Thyroid gland (tissue), 4 donors: ENCODE measurements around the gene ROBO2. TPM values are rescaled to one million over a fixed set of nuclear protein-coding genes. Genes with fewer than 3 reads are reported as not detected.

Source experiments
- DNase-seq, 2 donors: peaks; one replicate each; pipeline ENCODE4 v3.0.0-alpha.2; 2019
- H3K27ac ChIP-seq, 3 donors: fragments of 200-600 bp; sonication (generic); 1 replicate in 2 of 3; 2 replicates in 1 of 3; pipeline ENCODE4 v1.5.1; 2016 to 2019; ENCODE audit warnings: mild to moderate bottlenecking in 1 of 3, moderate library complexity in 1 of 3
- H3K27me3 ChIP-seq: fragments of 200-600 bp; sonication (generic); one replicate; pipeline ENCODE4 v1.5.1; 2019
- H3K36me3 ChIP-seq, 2 donors: fragments of 200-600 bp; sonication (generic); one replicate each; pipeline ENCODE4 v1.5.1; 2016 to 2019
- H3K4me1 ChIP-seq, 2 donors: fragments of 200-600 bp; sonication (generic); one replicate each; pipeline ENCODE4 v1.5.1; 2017 to 2019
- H3K4me3 ChIP-seq, 3 donors: fragments of 200-600 bp; sonication (generic); replicated peaks in 1 of 3; 1 replicate in 2 of 3; 2 replicates in 1 of 3; pipeline ENCODE4 v1.5.1; 2016; ENCODE audit warnings: mild to moderate bottlenecking in 1 of 3
- H3K9me3 ChIP-seq: fragments of 200-600 bp; sonication (generic); one replicate; pipeline ENCODE4 v1.5.1; 2017
- POLR2A ChIP-seq, 2 donors: fragments of 450-650 bp; IDR thresholded peaks; one replicate each; pipeline ENCODE4 v1.6.1; 2017; ENCODE audit warnings: antibody characterized with exemption in 2 of 2, mild to moderate bottlenecking in 2 of 2, moderate library complexity in 1 of 2
- WGBS, 2 donors: methylation state at CpG; one replicate each; pipeline ENCODE4 v1.1.5; 2017; 5-methylcytosine and 5-hydroxymethylcytosine counted together
- intact Hi-C: fragments of 100-400 bp; cut with DNase I; formaldehyde crosslinking; loops from one replicate; pipeline ENCODE4 v1.15.1; 2023
- total RNA-seq, 4 donors: library from RNA; depleted of rRNA; stranded (reverse); fragments of >200 nt; gene quantifications; one replicate each; pipeline ENCODE4 v1.2.3, GENCODE V29; 2016
- TF ChIP-seq, protein P1 (sequence below), 6 experiments: fragments of 200-600 bp in 3 of 6; fragments of 450-650 bp in 3 of 6; sonication (generic) in 3 of 6; IDR thresholded peaks; one replicate each; pipeline ENCODE4 v1.5.1; 2016 to 2019; ENCODE audit warnings: antibody characterized with exemption in 6 of 6, mild to moderate bottlenecking in 2 of 6, inconsistent platforms in 1 of 6, moderate library complexity in 1 of 6

The ROBO2 gene
- total RNA-seq, 4 donors from 2014 or later: 0.56 to 1.5 TPM; not detected in 2

DNA sequence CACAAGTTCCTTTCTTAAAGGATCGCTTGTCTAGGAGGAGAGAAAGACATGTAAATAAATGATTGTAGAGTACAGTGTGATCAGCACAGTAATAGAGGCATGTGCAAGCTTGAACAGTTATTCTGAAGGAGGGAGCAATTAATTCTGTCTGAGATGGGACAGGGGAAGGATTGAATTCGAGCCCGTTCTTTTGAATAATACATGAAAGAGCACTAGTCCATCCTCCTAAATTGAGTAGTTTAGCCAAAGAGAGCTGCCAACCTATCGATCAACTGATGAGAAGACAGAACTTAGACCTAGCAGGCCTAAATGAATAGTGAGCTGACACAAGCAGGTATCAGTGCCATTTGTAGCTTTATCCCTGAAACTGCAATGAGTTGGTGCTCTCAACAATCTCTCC, 142.4 kb downstream of the ROBO2 start:
- WGBS, 2 donors: 89% methylated on average over 4 of the region's 4 CpGs
- Histone ChIP-seq H3K27me3 (no peaks in the 10 kb centered on the region), H3K9me3 (no peaks in the 10 kb centered on the region), H3K27ac (no peak overlapping the region), H3K36me3 (no peaks in the 10 kb centered on the region), H3K4me3 (no peak overlapping the region), H3K4me1 (no peaks in the 10 kb centered on the region)
- DNase-seq: no peak
- intact Hi-C loops: no loop called here
- TF ChIP-seq, protein P1, sequence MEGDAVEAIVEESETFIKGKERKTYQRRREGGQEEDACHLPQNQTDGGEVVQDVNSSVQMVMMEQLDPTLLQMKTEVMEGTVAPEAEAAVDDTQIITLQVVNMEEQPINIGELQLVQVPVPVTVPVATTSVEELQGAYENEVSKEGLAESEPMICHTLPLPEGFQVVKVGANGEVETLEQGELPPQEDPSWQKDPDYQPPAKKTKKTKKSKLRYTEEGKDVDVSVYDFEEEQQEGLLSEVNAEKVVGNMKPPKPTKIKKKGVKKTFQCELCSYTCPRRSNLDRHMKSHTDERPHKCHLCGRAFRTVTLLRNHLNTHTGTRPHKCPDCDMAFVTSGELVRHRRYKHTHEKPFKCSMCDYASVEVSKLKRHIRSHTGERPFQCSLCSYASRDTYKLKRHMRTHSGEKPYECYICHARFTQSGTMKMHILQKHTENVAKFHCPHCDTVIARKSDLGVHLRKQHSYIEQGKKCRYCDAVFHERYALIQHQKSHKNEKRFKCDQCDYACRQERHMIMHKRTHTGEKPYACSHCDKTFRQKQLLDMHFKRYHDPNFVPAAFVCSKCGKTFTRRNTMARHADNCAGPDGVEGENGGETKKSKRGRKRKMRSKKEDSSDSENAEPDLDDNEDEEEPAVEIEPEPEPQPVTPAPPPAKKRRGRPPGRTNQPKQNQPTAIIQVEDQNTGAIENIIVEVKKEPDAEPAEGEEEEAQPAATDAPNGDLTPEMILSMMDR (IDR thresholded peaks at IDR 0.05): no peak
- TF ChIP-seq POLR2A (IDR thresholded peaks at IDR 0.05): no peak

DNA sequence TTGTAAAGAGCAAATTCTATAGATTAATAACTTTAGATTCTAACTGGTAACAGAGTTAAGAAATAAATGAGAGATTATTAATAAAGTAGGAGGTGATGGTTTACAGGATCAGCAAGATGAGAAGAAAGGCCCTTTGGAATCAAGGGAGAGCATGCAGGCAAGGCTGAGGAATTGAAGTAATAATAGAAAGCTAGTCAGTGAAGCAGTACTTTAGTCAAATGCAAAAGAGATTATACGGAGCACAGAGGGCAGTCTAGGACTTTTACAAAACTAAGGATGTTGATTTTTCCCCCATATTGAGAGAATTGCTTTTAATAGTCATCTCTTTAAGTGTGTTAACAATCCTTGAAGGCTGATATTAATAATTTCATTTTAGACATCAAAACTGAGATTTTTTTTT, 146.4 kb downstream of the ROBO2 start:
- Histone ChIP-seq H3K4me3 (no peak overlapping the region), H3K27ac (no peak overlapping the region), H3K9me3 (no peaks in the 10 kb centered on the region), H3K27me3 (no peaks in the 10 kb centered on the region), H3K36me3 (no peaks in the 10 kb centered on the region), H3K4me1 (peaks cover 0 to 4% of the 10 kb centered on the region in 2 donors)
- 69 to 70% methylated on average over 1 of the region's 1 CpG for WGBS, 2 donors
- intact Hi-C loops: no loop called here
- TF ChIP-seq POLR2A (IDR thresholded peaks at IDR 0.05): no peak
- DNase-seq: no peak

DNA sequence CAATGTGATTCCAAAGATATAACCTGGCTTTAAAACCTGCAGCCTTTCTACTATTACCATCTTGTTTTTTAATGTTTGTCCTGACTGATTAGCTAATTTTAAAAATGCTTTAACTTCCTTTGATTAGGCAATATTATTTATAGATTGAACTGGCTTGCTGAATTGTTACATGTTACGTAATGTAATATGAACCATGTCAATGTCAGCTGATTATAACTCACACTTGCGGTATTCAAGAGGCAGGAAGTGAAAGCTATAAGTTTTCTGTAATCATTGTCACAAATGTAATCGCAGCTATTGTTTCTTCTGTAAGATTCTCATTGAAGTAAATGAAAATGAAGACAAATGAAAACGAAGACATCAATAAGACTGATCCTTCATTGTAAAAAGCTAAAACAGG, 146.8 kb downstream of the ROBO2 start:
- Histone ChIP-seq H3K27me3 (no peaks in the 10 kb centered on the region), H3K4me1 (peaks cover 0 to 4% of the 10 kb centered on the region in 2 donors), H3K27ac (no peak overlapping the region), H3K36me3 (no peaks in the 10 kb centered on the region), H3K9me3 (no peaks in the 10 kb centered on the region), H3K4me3 (no peak overlapping the region)
- TF ChIP-seq, protein P1 (IDR thresholded peaks at IDR 0.05): no peak
- no peak for TF ChIP-seq POLR2A (IDR thresholded peaks at IDR 0.05)
- intact Hi-C loops: no loop called here
- 63 to 69% methylated on average over 4 of the region's 4 CpGs for WGBS, 2 donors
- no peak for DNase-seq

DNA sequence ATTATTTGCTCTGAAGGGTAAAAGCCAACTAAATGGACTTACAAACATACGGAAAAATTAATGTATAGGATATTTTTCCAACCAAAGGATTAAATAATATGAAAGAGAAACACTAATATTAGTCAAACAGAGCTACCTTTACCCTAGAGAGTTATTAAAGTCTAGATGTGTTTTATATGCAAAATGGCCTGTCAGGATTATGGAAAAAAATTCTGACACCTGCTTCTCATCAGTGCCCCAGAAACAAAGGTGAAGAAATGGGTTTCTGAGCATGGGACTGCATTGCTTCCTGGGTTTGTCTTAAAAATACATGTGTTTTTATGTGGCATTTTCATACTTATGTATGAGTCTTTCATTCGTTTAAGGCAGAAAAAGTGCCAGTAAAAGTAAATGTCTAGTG, 148.3 kb downstream of the ROBO2 start:
- Histone ChIP-seq H3K4me3 (no peak overlapping the region), H3K36me3 (no peaks in the 10 kb centered on the region), H3K27me3 (no peaks in the 10 kb centered on the region), H3K4me1 (peaks cover 0 to 4% of the 10 kb centered on the region in 2 donors), H3K27ac (no peak overlapping the region), H3K9me3 (no peaks in the 10 kb centered on the region)
- TF ChIP-seq, protein P1 (IDR thresholded peaks at IDR 0.05): no peak
- no peak for TF ChIP-seq POLR2A (IDR thresholded peaks at IDR 0.05)
- intact Hi-C loops: no loop called here
- 89 to 92% methylated on average over 2 of the region's 2 CpGs for WGBS, 2 donors
- no peak for DNase-seq

DNA sequence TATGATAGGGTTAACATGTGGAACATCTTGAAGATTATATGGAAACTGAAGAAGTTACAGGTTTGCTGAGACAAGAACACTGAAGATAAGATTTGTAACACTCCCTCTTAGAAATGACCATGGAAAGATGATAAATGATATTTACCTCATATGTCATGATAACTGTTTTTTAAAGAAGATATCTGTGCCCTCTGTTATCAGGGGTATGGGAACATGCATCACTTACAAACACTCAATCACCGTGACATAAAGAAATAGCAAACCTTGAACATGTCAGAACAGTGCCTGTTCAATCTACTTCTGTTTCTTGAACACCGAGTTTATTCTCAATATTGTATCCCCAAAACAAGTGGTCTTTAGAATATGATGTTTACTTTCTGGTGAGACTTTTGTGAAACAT, 149.4 kb downstream of the ROBO2 start:
- 87 to 93% methylated on average over 2 of the region's 2 CpGs for WGBS, 2 donors
- no peak for TF ChIP-seq POLR2A (IDR thresholded peaks at IDR 0.05)
- TF ChIP-seq, protein P1 (IDR thresholded peaks at IDR 0.05): no peak
- no peak for DNase-seq
- Histone ChIP-seq H3K27me3 (no peaks in the 10 kb centered on the region), H3K4me3 (no peak overlapping the region), H3K4me1 (peaks cover 0 to 4% of the 10 kb centered on the region in 2 donors), H3K27ac (no peak overlapping the region), H3K9me3 (no peaks in the 10 kb centered on the region), H3K36me3 (no peaks in the 10 kb centered on the region)
- intact Hi-C loops: no loop called here

DNA sequence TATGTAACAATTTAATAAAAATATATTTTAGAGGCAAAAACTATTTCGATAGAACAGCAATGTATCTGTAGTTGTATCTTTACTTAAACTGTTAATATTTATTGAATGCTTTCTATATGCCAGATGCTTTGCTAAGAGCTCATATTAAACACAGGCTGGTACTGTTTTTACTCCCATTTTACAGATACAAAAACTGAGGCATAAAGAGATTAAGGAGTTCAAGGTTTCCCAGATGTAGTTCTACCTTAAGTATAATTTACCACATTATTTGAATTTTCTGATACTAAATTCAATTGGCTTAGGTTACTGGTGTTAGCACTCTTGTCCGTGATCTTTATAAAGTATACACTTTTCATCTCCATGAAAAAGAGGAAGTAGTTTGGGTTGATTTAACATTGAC, 149.8 kb downstream of the ROBO2 start:
- 64 to 87% methylated on average over 2 of the region's 2 CpGs for WGBS, 2 donors
- H3K27ac ChIP-seq: no peak overlapping the region

More for the DNA sequence above, 149.8 kb downstream of the ROBO2 start:
- H3K27me3 ChIP-seq: no peaks in the 10 kb centered on the region
- no peak overlapping the region for H3K4me3 ChIP-seq
- peaks cover 0 to 4% of the 10 kb centered on the region in 2 donors for H3K4me1 ChIP-seq
- H3K9me3 ChIP-seq: no peaks in the 10 kb centered on the region
- no peak for DNase-seq
- H3K36me3 ChIP-seq: no peaks in the 10 kb centered on the region
- no peak for TF ChIP-seq POLR2A (IDR thresholded peaks at IDR 0.05)
- TF ChIP-seq, protein P1 (IDR thresholded peaks at IDR 0.05): no peak
- intact Hi-C loops: no loop called here
